ENCODE results near the gene SLC7A5. TPM values are rescaled to one million over a fixed set of nuclear protein-coding genes. Genes with fewer than 3 reads are reported as not detected.
"Not testable (repeated sequence)": the region's sequence is repeated elsewhere in the genome, so short reads cannot be mapped to it uniquely, and the experiment has no call there.

SLC7A5 gene
- total RNA-seq, 3 donors from 2014 or later (not counting 1 experiment from before 2014, with no cell fraction given), result 27.2 to 66.1 (median 34.2) TPM

DNA sequence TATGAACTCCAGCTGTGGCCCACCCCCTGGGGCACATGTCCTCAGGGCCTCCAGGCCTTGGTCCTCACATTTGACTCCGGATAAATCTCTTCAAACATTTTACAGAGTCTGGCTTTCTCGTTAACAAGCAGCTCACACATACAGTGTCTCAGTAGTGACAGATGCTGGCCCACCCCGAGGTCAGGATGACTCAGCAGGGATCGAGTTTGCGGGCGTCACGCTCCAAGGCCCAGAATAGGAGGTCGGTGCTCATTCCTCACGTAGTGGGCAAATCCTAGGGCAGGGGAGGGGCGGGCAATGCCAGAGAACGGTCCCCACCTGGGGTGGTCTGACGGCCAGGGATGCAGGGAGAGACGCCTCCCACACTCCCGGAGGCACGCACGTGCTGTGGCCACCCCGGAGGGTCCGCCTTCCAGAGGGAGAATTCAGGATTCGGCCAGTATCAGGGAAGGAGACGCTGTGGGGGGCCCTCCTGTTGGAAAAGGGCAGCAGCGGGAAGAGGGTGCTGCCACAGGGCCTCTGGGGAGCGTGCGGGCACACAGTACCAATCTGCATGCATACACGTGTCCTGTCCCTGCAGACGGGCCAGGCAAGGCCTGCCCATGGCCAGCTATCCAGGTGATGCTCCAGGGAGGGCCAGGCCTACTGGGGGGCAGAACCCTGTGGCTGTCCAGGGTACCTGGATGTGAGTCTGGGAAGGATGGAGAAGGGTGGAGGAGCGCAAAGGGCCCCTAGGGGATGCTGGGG lies 8.6 kb downstream of the SLC7A5 start:
- Mint-ChIP-seq H3K27me3 (ENCODE audit: low read depth in 2 of 2) (no peaks in the 10 kb centered on the region), H3K27ac (peak overlapping the region; percentile 29 to 63), H3K4me1 (peaks cover 7 to 13% of the 10 kb centered on the region in 2 donors), H3K9me3 (no peaks in the 10 kb centered on the region), H3K4me3 (peak overlapping the region; percentile 17), H3K36me3 (no peaks in the 10 kb centered on the region)
- TF ChIP-seq, protein P1, sequence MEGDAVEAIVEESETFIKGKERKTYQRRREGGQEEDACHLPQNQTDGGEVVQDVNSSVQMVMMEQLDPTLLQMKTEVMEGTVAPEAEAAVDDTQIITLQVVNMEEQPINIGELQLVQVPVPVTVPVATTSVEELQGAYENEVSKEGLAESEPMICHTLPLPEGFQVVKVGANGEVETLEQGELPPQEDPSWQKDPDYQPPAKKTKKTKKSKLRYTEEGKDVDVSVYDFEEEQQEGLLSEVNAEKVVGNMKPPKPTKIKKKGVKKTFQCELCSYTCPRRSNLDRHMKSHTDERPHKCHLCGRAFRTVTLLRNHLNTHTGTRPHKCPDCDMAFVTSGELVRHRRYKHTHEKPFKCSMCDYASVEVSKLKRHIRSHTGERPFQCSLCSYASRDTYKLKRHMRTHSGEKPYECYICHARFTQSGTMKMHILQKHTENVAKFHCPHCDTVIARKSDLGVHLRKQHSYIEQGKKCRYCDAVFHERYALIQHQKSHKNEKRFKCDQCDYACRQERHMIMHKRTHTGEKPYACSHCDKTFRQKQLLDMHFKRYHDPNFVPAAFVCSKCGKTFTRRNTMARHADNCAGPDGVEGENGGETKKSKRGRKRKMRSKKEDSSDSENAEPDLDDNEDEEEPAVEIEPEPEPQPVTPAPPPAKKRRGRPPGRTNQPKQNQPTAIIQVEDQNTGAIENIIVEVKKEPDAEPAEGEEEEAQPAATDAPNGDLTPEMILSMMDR (IDR thresholded peaks at IDR 0.05), result no peak
- Histone ChIP-seq H3K27me3 (ENCODE audit: control insufficient read depth, insufficient read depth, low read length) (no peaks in the 10 kb centered on the region), H3K36me3 (ENCODE audit: control insufficient read depth, insufficient read depth, low read length) (no peaks in the 10 kb centered on the region), H3K4me1 (ENCODE audit: control insufficient read depth, insufficient read depth, low read length) (peaks cover 40% of the 10 kb centered on the region), H3K27ac (ENCODE audit: low read length) (no peak overlapping the region), H3K9me3 (ENCODE audit: control insufficient read depth, insufficient read depth, low read length) (no peaks in the 10 kb centered on the region), H3K4me3 (ENCODE audit: low read length) (no peak overlapping the region)
- intact Hi-C loops (cut with micrococcal nuclease), result loop anchor here (5.0 kb wide), 1 partner anchor 42 kb away; no protein-coding TSS in a partner anchor
- no peak for DNase-seq
- 73% methylated on average over 26 of the region's 26 CpGs for WGBS (ENCODE audit: insufficient coverage)
- ATAC-seq, result no peak

GRCh38 chr16:87858151-87858993 lies 10.9 kb downstream of the SLC7A5 start:
- not testable (repeated sequence) for ATAC-seq; H3K4me3 ChIP-seq (ENCODE audit: low read length); H3K36me3 Mint-ChIP-seq; H3K27me3 ChIP-seq (ENCODE audit: control insufficient read depth, insufficient read depth, low read length); H3K36me3 ChIP-seq (ENCODE audit: control insufficient read depth, insufficient read depth, low read length); H3K27me3 Mint-ChIP-seq (ENCODE audit: low read depth in 2 of 2); H3K9me3 Mint-ChIP-seq; H3K9me3 ChIP-seq (ENCODE audit: control insufficient read depth, insufficient read depth, low read length)
- H3K4me3 Mint-ChIP-seq, result peak overlapping the region; percentile 13
- 91% methylated on average over 25 of the region's 27 CpGs for whole genome bisulfite sequencing (ENCODE audit: insufficient coverage)
- H3K27ac ChIP-seq (ENCODE audit: low read length), result peak overlapping the region; percentile 40
- peak in 1 of 2 donors; percentile 20 for DNase-seq
- H3K4me1 Mint-ChIP-seq, result peaks cover 9 to 30% of the 10 kb centered on the region in 2 donors
- intact Hi-C loops (cut with micrococcal nuclease), result loop anchor here (10.0 kb wide), 1 partner anchor 364 kb away; the partner anchor contains the start of gene ZCCHC14
- peak overlapping the region in 1 of 2 donors; percentile 94 for H3K27ac Mint-ChIP-seq
- H3K4me1 ChIP-seq (ENCODE audit: control insufficient read depth, insufficient read depth, low read length), result peaks cover 53% of the 10 kb centered on the region

DNA sequence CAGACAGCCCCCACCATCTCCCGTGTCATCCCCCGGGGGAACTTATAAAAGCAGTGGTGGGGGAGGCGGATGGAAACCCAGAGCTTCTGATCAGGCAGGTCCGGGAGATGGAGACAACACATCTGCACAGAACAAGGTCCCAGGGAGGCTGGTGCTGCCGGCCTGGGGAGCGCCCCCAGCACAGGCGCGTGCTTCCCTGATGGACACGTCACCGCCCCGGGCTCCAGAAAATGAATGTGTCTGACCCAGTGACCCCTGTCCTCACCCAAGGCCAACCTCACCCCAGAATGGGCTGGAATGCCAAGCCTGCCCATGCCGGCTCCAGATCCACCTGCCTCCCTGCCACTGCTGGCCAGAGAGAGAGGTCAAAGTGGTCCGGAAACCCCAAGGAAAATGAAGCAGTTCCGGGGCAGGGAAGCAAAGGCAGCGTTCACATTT lies 12.5 kb downstream of the SLC7A5 start:
- H3K27me3 ChIP-seq (ENCODE audit: control insufficient read depth, insufficient read depth, low read length), result no peaks in the 10 kb centered on the region
- 88% methylated on average over 15 of the region's 15 CpGs for WGBS (ENCODE audit: insufficient coverage)
- H3K9me3 Mint-ChIP-seq, result no peaks in the 10 kb centered on the region
- DNase-seq, result no peak
- H3K4me1 ChIP-seq (ENCODE audit: control insufficient read depth, insufficient read depth, low read length), result peaks cover 60% of the 10 kb centered on the region
- H3K27me3 Mint-ChIP-seq (ENCODE audit: low read depth in 2 of 2), result no peaks in the 10 kb centered on the region
- H3K4me3 ChIP-seq (ENCODE audit: low read length), result peak overlapping the region; percentile 36
- H3K27ac ChIP-seq (ENCODE audit: low read length), result peak overlapping the region; percentile 90
- ATAC-seq, result no peak
- intact Hi-C loops (cut with micrococcal nuclease), result loop anchor here (10.0 kb wide), 1 partner anchor 362 kb away; the partner anchor contains the start of gene ZCCHC14
- TF ChIP-seq, protein P1 (IDR thresholded peaks at IDR 0.05), result no peak
- peak overlapping the region; percentile 86 to 94 for H3K27ac Mint-ChIP-seq
- no peaks in the 10 kb centered on the region for H3K9me3 ChIP-seq (ENCODE audit: control insufficient read depth, insufficient read depth, low read length)
- H3K36me3 ChIP-seq (ENCODE audit: control insufficient read depth, insufficient read depth, low read length), result no peaks in the 10 kb centered on the region
- peak overlapping the region; percentile 81 for H3K4me3 Mint-ChIP-seq
- no peaks in the 10 kb centered on the region for H3K36me3 Mint-ChIP-seq
- peaks cover 16 to 38% of the 10 kb centered on the region in 2 donors for H3K4me1 Mint-ChIP-seq
